Stimulated activated CD8-positive, alpha-beta memory T cell treated with anti-CD3 and anti-CD28 coated beads, Interleukin-15, amount 100 ng/mL, for 4 hours (primary cell): Measurements from ENCODE around the gene SUCLG2.

Experiments
- DNase-seq, 2 donors: peaks; one replicate each; pipeline ENCODE4 v3.0.0-alpha.2; 2020; ENCODE audit warnings: low read depth in 2 of 2

Gene SUCLG2

DNA sequence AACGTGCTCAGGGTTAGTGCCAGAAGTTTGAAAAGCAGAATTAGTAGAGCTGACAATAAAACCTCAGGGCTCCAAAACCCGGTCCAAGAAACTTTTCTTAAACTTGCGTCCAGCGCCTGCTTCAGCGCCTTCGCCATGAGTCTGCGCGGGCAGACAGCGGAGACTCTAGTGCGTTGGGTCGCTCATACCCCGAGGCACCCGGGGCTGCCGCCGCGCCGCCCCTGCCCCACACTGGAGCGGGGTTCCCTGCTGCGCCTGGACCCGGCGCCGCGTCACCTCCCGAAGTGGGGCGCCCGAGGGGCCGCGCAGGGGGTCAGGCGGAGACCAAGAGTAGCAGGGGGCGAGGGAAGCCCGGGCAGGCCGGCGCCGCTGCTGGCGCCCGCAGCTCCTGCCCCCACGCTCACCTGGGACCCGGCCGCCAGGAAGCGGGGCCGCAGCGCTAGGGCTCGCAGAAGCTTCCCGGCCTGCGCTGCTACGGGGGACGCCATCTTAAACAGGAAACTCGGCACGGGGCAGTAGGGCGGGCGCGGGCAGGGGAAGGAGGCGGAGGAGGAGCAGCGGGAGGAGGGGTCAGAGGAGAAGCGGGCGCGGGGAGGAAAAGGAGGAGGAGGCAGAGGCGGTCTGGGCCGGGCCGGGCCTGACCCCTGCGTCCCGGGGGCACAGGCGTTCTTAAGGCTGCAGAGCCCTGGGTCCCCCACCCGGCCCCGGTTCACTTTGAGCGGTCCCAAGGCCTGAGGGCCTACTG, at the start of gene SUCLG2:
TSS of gene SUCLG2 (minus strand) at position 514 of the 745 bp plus-strand sequence. CDS start at position 488, 26 bp downstream.
- DNase-seq: peak; percentile 65

DNA sequence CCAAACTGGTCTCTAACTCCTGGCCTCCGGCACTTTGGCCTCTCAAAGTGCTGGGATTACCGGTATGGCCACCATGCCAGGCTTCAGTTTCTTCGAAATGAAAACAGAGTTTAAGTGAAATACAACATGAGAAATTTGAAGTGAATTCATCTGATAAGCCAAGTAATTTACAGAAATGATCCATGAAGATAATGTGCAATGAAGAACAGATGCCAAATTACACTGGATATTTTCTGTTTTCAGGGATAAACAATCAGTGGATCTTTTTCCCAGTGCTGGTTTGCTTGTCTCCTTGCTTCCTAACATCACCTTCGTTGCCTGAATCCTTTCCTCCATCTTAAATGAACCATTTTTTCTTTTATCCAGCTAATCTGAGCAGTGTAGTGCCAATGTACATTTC, 46.2 kb upstream of the SUCLG2 start:
- DNase-seq: no peak

GRCh38 chr3:67699882-67700281, 45.5 kb upstream of the SUCLG2 start:
- no peak for DNase-seq

- DNase-seq: no peak
These were observed 38.2 kb upstream of the SUCLG2 start for GRCh38 chr3:67692621-67693020.

DNA sequence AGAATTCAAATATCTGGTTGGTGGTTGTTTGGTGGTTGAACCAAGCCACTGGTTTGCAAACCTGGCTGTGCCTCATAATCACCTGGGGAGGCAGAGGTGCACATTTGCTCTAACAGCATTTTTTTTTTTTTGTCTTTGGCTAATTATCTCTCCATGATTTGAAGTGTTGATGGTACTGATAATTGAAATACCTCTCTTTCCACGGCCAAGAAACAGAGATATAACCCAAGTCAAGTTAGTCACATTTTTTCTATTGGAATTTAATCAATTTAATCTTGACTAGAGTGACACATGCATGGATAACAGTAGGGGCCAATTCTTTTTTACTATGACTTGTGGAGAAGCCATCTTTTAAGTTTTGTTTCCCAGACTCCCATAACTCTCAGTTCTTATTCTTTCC, 37.5 kb upstream of the SUCLG2 start:
- no peak for DNase-seq

GRCh38 chr3:67691207-67691606, 36.8 kb upstream of the SUCLG2 start:
- no peak for DNase-seq

DNA sequence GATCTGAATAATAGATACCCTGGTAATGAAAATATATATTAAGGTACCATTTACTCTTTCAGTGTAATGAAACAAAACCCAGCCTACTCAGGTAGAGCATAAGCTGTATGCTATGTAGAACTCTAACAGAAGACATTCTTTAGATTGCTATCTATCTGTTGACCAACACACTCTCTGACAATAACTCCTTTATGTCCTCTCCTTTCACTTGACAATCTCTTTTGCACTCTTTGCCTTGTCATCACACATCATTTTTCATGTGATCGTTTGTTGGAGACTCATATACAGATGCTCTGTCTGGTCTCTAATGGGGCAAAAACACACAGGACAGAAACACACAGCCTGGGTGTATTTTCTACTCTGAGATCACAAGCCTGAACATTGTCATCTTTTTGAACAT, 35.4 kb upstream of the SUCLG2 start:
- no peak for DNase-seq

DNA sequence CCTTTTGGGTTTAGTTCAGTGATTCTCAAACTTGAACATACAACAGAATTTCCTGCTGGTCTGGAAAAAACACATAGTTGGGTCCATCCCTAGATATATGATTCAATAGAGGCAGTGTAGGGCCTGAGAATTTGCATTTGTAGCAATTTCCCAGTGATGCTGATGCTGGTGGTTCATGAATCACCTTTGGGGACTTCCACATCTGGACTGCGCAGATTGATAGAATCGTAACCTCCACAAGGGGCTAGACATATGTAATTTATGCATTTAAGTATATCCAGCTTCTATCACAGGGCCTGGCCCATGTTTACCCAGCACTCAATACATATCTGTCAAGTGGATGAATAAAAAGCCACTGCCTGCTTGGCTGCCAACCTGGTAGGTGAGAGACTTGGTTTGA, 33.8 kb upstream of the SUCLG2 start:
- no peak for DNase-seq

DNA sequence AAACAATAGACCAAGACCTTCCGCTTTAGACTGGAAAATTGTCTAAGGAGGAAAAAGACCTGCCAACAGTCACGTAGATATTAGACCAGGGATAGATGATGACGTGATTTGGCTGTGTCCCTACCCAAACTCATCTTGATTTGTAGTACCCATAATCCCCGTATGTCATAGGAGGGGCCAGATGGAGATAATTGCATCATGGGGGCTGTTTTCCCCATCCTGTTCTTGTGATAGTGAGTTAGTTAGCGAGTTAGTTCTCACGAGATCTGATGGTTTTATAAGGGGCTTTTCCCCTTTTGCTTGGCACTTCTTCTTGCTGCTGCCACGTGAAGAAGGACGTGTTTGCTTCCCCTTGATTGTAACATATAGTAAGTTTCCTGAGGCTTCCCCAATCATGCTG, 31.7 kb upstream of the SUCLG2 start:
- DNase-seq: no peak

DNA sequence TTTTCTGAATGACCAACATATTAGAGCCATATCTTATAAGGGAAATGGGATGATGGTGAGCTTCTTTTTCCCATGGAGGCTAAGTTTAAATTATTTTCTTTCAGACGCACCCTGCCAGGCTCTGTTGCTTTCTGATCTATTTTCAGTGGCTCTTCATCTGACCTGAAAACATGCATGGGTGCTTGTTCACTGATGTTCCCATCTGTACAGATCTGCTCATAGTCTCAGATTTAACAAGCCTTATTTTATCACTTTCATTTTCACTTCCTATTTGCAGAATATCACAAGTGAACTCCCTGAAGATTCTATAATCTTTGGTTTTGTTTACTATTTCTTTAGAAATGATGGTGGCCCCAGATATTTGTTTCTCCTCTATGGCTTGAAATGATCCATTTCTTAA, 31.1 kb upstream of the SUCLG2 start:
- no peak for DNase-seq

GRCh38 chr3:67684211-67684610, 29.8 kb upstream of the SUCLG2 start:
- DNase-seq: no peak

DNA sequence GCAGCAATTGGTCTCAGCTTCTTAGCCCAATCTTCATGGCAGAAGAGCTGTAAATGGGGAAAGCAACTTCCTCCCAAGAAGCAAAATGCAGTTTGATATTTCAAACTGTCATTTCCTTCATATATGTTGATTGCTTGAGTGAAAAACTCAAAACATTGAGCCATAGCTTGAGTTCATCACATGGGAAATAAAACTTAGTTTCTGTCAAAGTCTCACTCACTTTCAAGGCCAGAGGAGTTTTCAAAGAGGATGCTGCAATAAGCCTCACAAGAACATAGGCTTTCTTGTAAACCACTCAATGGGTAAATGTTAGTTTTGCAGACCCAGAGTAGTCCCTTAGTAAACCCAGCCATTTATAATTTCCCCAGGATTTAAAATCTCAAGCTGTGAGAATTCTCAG, 29.1 kb upstream of the SUCLG2 start:
- no peak for DNase-seq

- no peak for DNase-seq
These were observed 24.3 kb upstream of the SUCLG2 start for GRCh38 chr3:67678665-67679064.

- no peak for DNase-seq
These were observed 19.6 kb upstream of the SUCLG2 start for GRCh38 chr3:67674055-67674454.

DNA sequence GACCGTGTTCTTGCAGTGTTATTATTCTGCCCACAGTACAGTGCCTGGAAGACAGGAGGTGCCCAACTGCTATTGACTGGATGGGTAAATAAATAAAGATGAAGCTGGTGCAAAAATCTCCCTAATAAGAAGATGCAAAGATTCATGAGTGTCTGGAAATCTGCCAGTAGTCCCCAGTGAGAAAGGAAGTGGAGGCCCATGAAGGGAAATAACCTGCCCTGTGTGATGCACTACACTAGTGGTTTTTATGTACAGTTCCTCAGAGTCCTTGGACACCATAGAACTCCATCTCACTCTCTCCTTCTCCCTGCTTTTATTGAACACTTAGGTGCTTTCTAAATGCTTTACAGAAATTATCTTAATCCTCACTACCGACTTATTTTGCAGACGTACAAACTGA, 8.3 kb upstream of the SUCLG2 start:
- no peak for DNase-seq

- DNase-seq: no peak
These were observed 6.7 kb upstream of the SUCLG2 start for GRCh38 chr3:67661089-67661488.

GRCh38 chr3:67657192-67657591, 2.8 kb upstream of the SUCLG2 start:
- no peak for DNase-seq

- DNase-seq: no peak
These were observed 2.2 kb upstream of the SUCLG2 start for GRCh38 chr3:67656614-67657013.

- DNase-seq: peak; percentile 54 to 59
These were observed 1.1 kb upstream of the SUCLG2 start for GRCh38 chr3:67655364-67656121.

- no peak for DNase-seq
These were observed 399 bp upstream of the SUCLG2 start for GRCh38 chr3:67654844-67655177.

DNA sequence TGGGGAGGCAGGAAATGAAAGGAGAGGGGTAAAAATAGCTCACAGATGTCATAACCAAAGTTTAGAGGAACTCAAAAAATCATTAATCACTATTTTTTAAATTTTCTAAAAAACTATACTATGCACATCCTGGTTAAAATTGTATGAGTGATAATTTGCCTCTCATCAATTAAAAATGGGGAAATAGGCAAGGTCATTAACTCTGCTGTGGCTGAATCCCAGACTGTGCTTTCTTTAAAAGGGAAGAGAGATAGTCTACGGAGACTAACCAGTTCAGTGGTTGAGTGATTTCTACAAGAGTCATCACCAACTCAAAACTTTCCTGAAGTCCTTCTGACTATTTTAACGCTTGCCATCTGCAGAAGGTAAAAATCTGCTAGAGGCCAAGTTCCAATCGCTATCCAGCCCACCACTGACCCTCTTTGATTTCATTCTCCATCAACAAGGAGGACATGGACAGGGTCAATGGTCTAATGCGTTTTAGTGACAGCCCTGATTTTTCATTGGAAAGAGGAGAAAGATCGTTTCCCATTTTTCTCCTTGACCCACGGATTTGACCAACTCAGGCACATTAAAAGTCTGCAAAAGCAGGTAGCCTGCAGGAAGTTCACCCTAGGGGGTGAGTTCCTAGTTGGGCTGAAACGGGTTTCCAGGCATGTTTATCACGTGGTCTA, 850 bp downstream of the SUCLG2 start:
- DNase-seq: no peak

GRCh38 chr3:67650084-67650483, 4.3 kb downstream of the SUCLG2 start:
- DNase-seq: no peak

DNA sequence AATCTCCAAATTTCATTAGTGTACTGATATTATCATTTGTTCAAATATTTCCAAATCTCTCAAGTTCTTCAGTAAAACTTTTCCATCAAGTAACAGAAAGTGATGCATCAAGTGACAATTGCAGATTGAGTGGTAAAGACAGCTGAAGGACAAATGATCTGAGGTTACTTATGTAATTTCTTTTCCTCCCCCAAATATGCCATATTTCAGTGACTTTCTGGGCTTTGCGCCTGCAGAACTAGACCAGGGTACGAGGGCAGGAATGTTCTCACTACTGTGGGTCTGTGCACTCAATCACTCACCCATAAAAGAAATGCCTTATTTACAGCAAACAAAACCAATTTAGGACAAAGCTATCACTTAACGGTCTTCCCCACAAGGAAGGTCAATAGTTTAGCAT, 4.7 kb downstream of the SUCLG2 start:
- DNase-seq: no peak
